Ecto neural progenitor cell (in vitro differentiated cells): ENCODE measurements around the gene TTC16.

ENCODE experiments used
- DNase-seq: peaks from one replicate; pipeline ENCODE4 v3.0.0-alpha.2; 2018; ENCODE audit warnings: low spot score

The TTC16 gene, protein sequence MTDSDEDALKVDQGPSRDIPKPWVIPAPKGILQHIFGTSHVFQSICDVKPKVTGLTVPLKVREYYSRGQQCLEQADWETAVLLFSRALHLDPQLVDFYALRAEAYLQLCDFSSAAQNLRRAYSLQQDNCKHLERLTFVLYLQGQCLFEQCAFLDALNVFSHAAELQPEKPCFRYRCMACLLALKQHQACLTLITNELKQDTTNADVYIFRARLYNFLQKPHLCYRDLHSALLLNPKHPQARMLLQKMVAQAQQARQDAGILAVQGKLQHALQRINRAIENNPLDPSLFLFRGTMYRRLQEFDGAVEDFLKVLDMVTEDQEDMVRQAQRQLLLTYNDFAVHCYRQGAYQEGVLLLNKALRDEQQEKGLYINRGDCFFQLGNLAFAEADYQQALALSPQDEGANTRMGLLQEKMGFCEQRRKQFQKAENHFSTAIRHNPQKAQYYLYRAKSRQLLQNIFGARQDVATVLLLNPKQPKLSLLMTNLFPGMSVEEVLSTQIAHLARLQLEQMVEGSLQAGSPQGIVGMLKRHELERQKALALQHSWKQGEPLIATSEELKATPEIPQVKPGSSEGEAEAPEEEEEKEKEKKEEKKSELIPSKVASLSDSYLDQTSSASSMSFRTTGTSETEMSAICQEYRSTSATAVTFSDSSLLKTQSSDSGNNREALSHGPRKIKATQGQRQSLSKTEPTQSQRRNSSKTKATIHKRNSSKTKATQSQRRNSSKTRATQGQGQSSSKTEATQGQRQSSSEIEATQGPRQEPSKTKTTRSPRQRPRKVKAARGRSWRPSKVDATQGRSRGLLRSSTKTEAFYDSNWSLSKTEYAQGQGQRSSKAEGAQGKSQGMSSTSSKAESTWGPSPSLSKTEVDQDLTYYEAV

GRCh38 chr9:127715470-127716337, at the start of gene TTC16, which contains the start of gene PTRH1:
Gene TTC16, plus strand, starts transcription at chr9:127716079. Its CDS starts 67 bp downstream, at chr9:127716146.
Gene PTRH1, minus strand, starts transcription at chr9:127715663. Its CDS starts 24 bp downstream, at chr9:127715639.
- DNase-seq, result peak; percentile 99

DNA sequence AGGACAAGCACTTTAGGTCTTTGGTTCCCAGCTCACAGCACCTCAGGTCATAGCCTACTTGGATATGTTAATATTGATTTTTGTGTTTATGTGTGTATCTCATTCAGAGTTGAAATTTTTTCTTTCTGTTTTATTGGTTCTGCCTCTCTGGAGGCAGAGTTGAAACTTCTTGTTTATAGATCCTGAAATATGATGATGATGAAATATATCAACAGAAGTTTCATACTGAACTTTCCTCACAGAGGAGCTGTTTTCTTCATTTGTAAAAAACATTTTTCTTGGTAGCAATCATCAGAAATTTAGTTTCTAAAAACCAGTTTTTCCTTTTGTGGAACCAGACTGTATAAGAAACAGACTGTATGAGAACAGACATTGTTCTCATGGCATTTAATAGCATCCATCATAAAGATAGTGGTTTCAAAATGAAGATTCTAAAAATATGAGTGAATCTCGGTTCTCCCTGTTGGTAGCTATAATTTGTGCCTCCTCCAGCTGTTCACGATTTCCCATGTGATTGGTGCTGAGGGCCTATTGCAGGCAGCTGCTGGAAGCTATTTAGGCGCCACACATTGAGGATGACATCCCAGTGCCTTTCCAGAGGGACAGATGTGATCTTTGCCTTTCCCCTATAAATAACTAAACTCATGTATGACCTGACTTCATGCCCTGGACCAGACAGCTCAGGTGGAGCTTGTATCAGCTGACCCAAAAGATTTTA, 48.6 kb upstream of the TTC16 start:
- DNase-seq, result no peak

DNA sequence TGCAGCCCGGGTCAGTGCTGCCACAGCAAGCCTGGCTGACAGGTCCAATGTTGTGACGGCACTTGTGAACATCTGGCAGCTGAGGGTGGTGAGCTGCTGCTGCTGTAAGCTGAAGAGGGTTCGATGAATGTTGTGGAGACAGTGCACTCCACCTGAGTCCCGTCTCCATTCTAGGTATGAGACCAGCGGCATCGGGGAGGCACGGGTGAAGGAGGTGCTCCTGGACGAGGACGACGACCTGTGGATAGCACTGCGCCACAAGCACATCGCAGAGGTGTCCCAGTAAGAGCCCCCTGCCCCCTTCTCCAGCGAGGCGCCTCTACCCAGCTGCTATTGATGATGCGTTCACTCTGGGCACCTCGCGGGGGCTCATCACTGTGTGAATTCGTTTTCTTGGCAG, 48.0 kb upstream of the TTC16 start:
- DNase-seq, result no peak

DNA sequence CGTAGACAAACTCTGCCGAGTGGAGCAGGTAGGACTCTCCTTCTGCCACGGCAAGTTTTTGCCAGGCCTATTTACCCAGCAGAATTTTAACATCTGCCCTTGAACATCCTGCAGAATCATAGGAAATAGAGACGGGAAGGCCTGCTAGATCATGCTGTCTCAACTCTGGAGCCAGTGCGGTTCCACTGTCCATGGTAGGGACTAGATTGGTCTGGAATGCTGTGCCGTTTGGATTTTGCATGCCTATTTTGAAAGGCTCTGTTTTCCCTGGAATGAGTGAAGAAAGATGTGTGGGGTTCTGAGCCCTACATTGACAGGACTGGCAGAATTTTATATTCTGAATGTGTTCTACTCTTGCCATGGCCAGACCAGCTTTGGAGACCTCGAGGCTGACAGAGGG, 42.6 kb upstream of the TTC16 start:
- DNase-seq, result no peak

DNA sequence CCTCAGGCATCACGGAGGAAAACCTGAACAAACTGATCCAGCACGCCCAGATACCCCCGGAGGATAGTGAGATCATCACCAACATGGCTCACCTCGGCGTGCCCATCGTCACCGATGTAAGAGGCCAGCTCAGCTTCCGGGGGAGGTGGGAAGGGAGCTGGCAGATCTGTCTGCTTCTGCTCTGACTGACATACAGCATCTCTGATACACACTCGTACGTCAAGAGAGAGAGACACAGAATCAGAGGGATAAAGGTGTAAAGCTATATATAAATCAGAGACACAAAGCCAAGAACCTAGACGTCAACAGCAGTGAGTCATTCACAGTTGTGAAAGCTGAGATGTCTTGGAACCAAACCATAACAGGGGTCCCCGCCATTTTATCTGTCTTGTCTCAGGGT, 39.2 kb upstream of the TTC16 start:
- DNase-seq, result no peak

GRCh38 chr9:127679506-127679905, 36.4 kb upstream of the TTC16 start:
- no peak for DNase-seq

DNA sequence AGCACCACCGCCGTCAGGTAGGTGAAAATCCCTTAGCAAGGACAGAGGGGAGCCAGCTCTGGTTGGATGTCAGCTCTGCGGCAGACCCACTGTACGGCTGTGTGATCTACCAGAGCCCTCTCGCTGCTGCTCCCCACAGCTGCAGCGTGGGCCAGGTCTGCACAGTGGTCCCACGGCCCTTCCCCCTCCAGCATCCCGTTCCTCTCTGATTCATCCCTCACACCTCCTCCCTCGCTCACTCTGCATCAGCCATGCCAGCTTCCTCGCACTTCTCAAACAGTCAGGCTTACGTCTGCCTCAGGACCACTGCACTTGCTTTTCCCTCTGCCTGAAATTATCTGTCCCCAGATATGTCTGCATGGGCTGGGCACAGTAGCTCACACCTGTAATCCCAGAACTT, 35.7 kb upstream of the TTC16 start:
- no peak for DNase-seq

GRCh38 chr9:127680846-127681245, 35.0 kb upstream of the TTC16 start:
- no peak for DNase-seq

- DNase-seq, result no peak
These were observed 33.3 kb upstream of the TTC16 start for GRCh38 chr9:127682351-127683136.

DNA sequence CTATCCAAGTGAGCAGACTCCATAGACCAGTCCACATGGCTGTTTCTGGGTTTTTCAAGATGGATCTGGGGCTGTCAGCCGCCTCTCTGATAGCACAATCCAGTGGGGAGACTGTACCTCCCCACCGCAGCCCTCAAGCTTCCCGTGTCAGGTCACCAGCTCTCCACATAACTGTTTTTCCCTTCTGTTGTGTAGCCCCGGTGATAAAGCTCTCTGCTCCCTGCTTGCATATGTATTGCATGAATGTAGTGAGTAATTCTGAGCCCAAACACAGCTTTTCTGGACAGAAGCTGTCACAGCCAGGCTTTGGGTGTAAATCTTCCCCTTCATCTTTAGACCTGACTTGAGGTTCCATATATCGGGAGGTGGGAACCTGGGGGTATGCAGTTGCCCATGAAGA, 32.2 kb upstream of the TTC16 start:
- no peak for DNase-seq

- no peak for DNase-seq
These were observed 31.3 kb upstream of the TTC16 start for GRCh38 chr9:127684576-127684975.

DNA sequence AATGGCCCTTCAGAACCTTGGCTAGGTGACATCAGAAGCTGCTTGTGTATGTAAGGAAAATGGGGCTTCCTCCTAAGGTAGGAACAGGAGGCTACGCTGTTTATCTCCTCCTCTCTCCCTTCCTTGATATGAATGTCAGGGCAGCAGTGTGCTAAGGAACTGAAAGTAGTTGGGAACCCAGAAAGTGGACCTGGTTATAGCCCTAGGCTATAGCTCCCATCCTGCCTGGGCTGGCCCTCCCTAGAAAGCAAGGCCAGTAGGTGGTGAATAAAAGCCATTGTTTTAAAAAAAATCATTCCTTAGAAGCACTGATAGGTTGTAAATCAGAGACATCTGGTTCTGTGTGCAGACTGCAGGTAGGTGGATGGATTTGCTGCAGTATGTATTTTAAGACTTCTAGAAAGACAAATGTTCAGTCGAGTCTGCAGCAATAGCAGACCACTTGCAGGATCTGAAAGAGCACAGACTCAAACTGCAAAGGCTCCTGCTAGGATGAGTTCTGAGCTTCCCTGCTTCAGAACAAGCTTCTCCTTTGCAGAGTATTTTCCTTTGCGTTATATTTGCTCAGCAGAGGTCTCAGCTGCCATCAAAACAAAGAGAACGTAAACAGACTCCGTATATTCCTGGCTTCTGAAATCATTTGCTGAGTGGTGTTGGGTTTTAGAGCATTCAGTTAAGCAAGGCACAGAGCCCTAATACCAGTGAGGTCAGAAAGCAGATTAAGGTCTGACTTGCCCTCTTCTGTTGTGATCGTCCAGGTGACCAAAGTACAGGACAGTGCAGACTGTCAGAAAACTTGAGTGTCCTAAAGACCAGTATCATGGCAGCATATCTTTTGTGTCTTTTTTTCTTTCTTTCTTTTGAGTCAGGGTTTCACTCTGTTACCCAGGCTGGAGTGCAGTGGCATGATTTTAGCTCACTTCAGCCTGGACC, 29.2 kb upstream of the TTC16 start:
- no peak for DNase-seq

DNA sequence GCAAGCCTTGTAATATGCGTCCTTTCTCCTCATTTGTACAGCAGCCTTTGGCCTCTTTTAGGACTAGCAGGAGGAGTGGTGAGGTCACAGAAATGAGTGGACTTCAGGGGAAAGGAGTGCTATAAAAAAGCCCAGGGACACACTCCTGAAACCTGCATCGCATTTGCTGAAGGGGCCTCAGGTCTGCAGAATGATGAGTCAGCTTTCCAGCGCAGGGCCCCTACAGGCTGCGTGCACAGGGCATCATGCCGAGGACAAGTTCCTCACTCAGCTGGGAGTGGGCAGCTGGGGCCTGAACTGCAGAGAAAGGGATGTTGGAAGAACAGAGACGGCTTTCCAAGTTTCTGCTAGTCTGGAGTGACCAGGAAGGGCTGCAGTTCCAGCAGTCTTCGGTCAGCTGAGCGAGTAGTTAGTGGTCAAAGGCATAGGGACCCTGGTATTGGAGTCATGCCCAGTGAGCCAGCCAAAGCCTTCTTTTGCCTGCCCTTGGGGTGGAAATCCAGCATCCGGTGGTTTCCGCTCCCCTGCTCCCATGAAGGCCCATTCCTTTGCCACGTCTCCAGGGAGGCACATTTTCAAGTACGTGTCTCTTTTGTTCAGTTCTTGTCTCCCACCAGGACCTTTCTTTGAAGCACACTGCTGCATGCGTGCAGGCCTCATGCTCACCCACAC, 26.4 kb upstream of the TTC16 start:
- no peak for DNase-seq

- DNase-seq, result no peak
These were observed 25.1 kb upstream of the TTC16 start for GRCh38 chr9:127690735-127691134.

DNA sequence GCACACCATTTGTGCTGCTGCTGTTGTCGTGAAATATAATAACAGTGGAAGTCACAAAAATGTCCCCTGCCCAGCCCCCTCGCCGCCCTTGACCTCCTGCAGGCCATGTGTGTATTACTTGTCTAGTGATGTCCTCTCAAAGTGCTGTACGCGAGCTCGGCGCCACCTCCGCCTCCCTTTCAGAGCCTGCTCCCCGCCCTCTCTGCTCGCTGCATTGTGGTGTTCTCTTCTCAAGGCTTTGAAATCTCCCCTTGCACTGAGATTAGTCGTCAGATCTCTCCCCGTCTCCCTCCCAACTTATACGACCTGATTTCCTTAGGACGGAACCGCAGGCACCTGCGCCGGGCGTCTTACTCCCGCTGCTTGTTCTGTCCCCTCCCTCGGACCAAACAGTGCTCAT, 23.8 kb upstream of the TTC16 start:
- no peak for DNase-seq

DNA sequence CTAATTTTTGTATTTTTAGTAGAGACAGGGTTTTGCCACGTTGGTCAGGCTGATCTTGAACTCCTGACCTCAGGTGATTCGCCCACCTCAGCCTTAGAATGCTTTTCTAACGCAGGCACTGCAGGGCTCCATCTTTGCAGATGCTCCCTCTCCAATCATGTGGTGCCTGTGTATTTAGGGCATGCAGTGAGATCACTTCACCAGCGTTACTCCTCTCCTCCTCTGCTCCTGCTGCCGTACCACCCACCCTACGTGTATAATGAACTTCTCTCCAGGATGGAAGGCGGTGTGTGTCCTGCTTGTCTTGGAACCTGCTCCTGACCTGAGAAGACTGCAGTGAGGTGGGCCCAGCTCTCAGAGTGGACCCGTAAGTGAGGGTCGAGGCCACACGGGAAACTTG, 22.7 kb upstream of the TTC16 start:
- DNase-seq, result no peak

DNA sequence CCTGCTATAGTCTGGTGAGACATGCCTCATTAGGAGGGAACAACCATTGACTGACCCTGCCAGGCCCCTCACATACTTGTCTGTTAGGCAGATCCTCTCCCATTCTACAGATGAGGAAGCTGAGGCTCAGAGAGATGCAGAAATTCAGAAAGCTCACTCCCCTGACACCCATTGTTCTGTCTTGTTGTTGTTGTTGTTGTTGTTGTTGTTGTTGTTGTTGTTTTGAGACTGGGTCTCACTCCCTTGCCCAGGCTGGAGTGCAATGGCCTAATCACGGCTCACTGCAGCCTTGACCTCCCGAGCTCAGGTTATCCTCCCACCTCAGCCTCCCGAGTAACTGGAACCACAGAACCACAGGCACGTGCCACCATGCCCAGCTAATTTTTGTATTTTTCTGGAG, 22.2 kb upstream of the TTC16 start:
- DNase-seq, result no peak

- no peak for DNase-seq
These were observed 20.8 kb upstream of the TTC16 start for GRCh38 chr9:127694890-127695720.
